Measurements from ENCODE around the gene TEPSIN. TPM values are rescaled to one million over a fixed set of nuclear protein-coding genes. Genes with fewer than 3 reads are reported as not detected.

The TEPSIN gene
- total RNA-seq, 4 donors from 2014 or later = 61.2 to 336 (median 121) TPM

DNA sequence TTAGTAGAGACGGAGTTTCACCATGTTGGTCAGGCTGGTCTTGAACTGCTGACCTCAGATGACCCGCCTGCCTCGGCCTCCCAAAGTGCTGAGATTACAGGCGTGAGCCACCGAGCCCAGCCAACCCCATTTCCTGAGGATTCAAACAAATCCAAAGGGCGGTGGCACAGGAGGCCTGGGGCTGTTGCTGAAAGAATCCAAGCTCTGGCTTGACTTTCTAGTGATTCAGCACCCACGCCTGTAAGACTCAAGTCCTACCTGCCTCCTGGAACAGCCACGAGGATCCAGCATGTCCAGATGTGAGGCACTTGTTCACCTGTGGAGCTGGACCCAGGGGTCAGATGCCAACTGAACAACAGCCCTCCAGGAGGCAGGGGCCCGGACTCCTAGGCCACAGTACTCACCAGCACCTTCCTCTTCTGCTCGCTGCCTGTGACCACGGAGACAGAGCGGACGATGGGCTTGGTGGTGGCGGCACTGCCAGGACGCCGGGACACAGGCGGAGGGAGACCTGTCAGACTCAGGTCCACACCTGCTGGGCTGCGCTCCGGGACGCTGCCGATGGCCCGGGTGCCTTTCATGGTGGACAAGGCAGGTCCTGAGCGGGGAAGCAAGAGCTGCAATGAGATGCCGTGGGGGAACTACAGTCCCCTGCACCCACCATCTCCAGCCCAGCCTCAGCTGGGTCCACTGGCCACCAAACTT is 19.2 kb downstream of the TEPSIN start:
- DNase-seq = no peak
- no peaks in the 10 kb centered on the region for H3K9me3 ChIP-seq
- intact Hi-C loops (cut with DNase I; ENCODE audit: low total_unique reads) (no loop called here), in situ Hi-C loops (cut with MboI; ENCODE audit: low pct_ligation_motif_present in 1 of 4, low pct_unique_long_range_greater_than_20kb in 1 of 4, low sequenced_read_pairs in 3 of 4) (no loop called here)
- H3K4me1 ChIP-seq = peaks cover 9 to 23% (median 21%) of the 10 kb centered on the region in 4 donors
- H3K27ac ChIP-seq = no peak overlapping the region
- 91 to 92% methylated on average over 2 to 24 of the region's 24 CpGs for WGBS, 2 donors (ENCODE audit: low coverage in 1 of 2)
- no peak overlapping the region for H3K4me3 ChIP-seq
- no peaks in the 10 kb centered on the region for H3K27me3 ChIP-seq
- TF ChIP-seq CTCF (IDR thresholded peaks at IDR 0.05) = no peak
- no peak for TF ChIP-seq EP300 (IDR thresholded peaks at IDR 0.05; ENCODE audit: low read depth)
- no peak for TF ChIP-seq POLR2A (IDR thresholded peaks at IDR 0.05)
- no peaks in the 10 kb centered on the region for H3K36me3 ChIP-seq

GRCh38 chr17:81218991-81219390 is 19.9 kb downstream of the TEPSIN start:
- Histone ChIP-seq H3K36me3 (no peaks in the 10 kb centered on the region), H3K4me1 (peaks cover 9 to 23% (median 21%) of the 10 kb centered on the region in 4 donors), H3K9me3 (no peaks in the 10 kb centered on the region), H3K27me3 (no peaks in the 10 kb centered on the region), H3K27ac (no peak overlapping the region), H3K4me3 (no peak overlapping the region)
- intact Hi-C loops (cut with DNase I; ENCODE audit: low total_unique reads) (no loop called here), in situ Hi-C loops (cut with MboI; ENCODE audit: low pct_ligation_motif_present in 1 of 4, low pct_unique_long_range_greater_than_20kb in 1 of 4, low sequenced_read_pairs in 3 of 4) (no loop called here)
- WGBS, 2 donors (ENCODE audit: low coverage in 1 of 2) = 94 to 98% methylated on average over 7 to 9 of the region's 11 CpGs
- DNase-seq = no peak
- TF ChIP-seq EP300 (IDR thresholded peaks at IDR 0.05; ENCODE audit: low read depth) (no peak), POLR2AphosphoS5 (IDR thresholded peaks at IDR 0.05) (no peak), POLR2A (IDR thresholded peaks at IDR 0.05) (no peak), CTCF (IDR thresholded peaks at IDR 0.05) (no peak)

- TF ChIP-seq POLR2A (IDR thresholded peaks at IDR 0.05) (no peak), EP300 (IDR thresholded peaks at IDR 0.05; ENCODE audit: low read depth) (no peak), POLR2AphosphoS5 (IDR thresholded peaks at IDR 0.05) (no peak), CTCF (IDR thresholded peaks at IDR 0.05) (no peak)
- Histone ChIP-seq H3K27me3 (no peaks in the 10 kb centered on the region), H3K4me1 (peaks cover 9 to 18% (median 17%) of the 10 kb centered on the region in 4 donors), H3K4me3 (no peak overlapping the region), H3K9me3 (no peaks in the 10 kb centered on the region), H3K36me3 (no peaks in the 10 kb centered on the region), H3K27ac (no peak overlapping the region)
- no peak for DNase-seq
- whole genome bisulfite sequencing, 2 donors (ENCODE audit: low coverage in 1 of 2) = 84 to 94% methylated on average over 7 to 13 of the region's 13 CpGs
- intact Hi-C loops (cut with DNase I; ENCODE audit: low total_unique reads) = no loop called here
- in situ Hi-C loops (cut with MboI; ENCODE audit: low pct_ligation_motif_present in 1 of 4, low pct_unique_long_range_greater_than_20kb in 1 of 4, low sequenced_read_pairs in 3 of 4) = no loop called here
Observed at GRCh38 chr17:81218459-81218858, 20.4 kb downstream of the TEPSIN start.

DNA sequence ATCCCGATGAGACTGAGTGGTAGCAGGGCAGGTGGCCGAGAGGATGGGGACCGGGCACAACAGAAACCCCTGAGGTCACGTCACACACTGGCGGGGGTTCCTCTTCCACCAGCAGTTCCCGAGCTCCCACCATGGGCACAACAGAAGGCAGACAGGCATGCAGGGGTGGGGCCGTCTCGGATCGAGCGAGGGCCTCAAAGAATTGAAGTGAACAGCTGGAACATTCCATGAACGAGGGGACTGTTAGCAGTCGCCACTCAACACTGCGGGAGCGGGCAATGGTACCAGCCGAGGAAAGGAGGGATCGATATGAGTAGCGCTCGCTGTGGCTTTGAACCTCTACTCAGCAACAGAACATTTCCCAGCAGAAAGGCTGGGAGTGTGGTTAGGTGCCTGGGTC is 21.4 kb downstream of the TEPSIN start:
- Histone ChIP-seq H3K4me1 (peaks cover 9 to 13% (median 13%) of the 10 kb centered on the region in 4 donors), H3K4me3 (no peak overlapping the region), H3K36me3 (no peaks in the 10 kb centered on the region), H3K9me3 (no peaks in the 10 kb centered on the region), H3K27ac (no peak overlapping the region), H3K27me3 (no peaks in the 10 kb centered on the region)
- TF ChIP-seq POLR2AphosphoS5 (IDR thresholded peaks at IDR 0.05) = no peak
- TF ChIP-seq EP300 (IDR thresholded peaks at IDR 0.05; ENCODE audit: low read depth) = no peak
- TF ChIP-seq POLR2A (IDR thresholded peaks at IDR 0.05) = no peak
- no peak for TF ChIP-seq CTCF (IDR thresholded peaks at IDR 0.05)
- WGBS, 2 donors (ENCODE audit: low coverage in 1 of 2) = 93 to 95% methylated on average over 7 to 18 of the region's 18 CpGs
- intact Hi-C loops (cut with DNase I; ENCODE audit: low total_unique reads) (no loop called here), in situ Hi-C loops (cut with MboI; ENCODE audit: low pct_ligation_motif_present in 1 of 4, low pct_unique_long_range_greater_than_20kb in 1 of 4, low sequenced_read_pairs in 3 of 4) (no loop called here)
- no peak for DNase-seq

All from transverse colon (tissue), 4 donors.